HEK293 (cell line): ENCODE data around the gene PSG1.
"Not testable (repeated sequence)": the region's sequence is repeated elsewhere in the genome, so short reads cannot be mapped to it uniquely, and the experiment has no call there.

ENCODE experiments used
- TCF7L2 ChIP-seq: IDR thresholded peaks from 2 replicates; pipeline ENCODE4 v1.6.1; 2011; ENCODE audit warnings: low read depth, mild to moderate bottlenecking, inconsistent platforms, low read length, moderate library complexity, borderline replicate concordance
- ZNF626 ChIP-seq: fragments of 450-650 bp; sonication (Bioruptor Pico); formaldehyde crosslinking; IDR thresholded peaks from 2 replicates; pipeline ENCODE4 v1.5.1; 2018; ENCODE audit warnings: missing biosample characterization, missing genetic modification characterization, inconsistent platforms
- ZNF664 ChIP-seq: fragments of 450-650 bp; formaldehyde crosslinking; IDR thresholded peaks from 2 replicates; pipeline ENCODE4 v1.5.1; 2016; ENCODE audit warnings: missing biosample characterization, missing genetic modification characterization
- TF ChIP-seq, protein P1 (sequence below): fragments of 450-650 bp; formaldehyde crosslinking; IDR thresholded peaks from 2 replicates; pipeline ENCODE4 v1.5.1; 2016; ENCODE audit warnings: missing biosample characterization, missing genetic modification characterization
- TF ChIP-seq, protein P2 (sequence below): fragments of 450-650 bp; formaldehyde crosslinking; IDR thresholded peaks from 2 replicates; pipeline ENCODE4 v1.5.1; 2017; ENCODE audit warnings: missing biosample characterization, missing genetic modification characterization

DNA sequence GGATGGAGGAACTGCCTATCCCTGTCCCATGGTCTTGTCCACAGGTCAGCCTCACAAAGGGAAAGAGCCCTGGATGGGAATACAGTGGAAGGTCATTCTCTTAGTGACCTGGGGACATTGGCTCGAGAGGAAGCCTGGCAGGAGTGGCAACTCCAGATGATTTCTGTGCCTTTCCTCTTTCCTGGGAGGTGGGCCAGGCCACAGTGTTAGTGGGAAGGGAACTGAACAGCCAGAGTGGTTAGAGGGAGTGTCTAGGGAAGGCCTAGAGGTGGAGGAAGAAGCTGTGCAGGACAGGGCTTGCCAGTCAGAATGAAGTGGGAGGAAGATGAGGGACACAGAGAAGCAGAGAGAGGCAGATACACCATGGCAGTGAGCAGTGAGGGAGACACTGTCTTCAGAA is 3.6 kb downstream of the PSG1 start:
- TF ChIP-seq ZNF626; TCF7L2; ZNF664 (tag by site-specific recombination): not testable (repeated sequence)
- TF ChIP-seq, protein P1, sequence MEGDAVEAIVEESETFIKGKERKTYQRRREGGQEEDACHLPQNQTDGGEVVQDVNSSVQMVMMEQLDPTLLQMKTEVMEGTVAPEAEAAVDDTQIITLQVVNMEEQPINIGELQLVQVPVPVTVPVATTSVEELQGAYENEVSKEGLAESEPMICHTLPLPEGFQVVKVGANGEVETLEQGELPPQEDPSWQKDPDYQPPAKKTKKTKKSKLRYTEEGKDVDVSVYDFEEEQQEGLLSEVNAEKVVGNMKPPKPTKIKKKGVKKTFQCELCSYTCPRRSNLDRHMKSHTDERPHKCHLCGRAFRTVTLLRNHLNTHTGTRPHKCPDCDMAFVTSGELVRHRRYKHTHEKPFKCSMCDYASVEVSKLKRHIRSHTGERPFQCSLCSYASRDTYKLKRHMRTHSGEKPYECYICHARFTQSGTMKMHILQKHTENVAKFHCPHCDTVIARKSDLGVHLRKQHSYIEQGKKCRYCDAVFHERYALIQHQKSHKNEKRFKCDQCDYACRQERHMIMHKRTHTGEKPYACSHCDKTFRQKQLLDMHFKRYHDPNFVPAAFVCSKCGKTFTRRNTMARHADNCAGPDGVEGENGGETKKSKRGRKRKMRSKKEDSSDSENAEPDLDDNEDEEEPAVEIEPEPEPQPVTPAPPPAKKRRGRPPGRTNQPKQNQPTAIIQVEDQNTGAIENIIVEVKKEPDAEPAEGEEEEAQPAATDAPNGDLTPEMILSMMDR (tag by site-specific recombination): not testable (repeated sequence)
- TF ChIP-seq, protein P2, sequence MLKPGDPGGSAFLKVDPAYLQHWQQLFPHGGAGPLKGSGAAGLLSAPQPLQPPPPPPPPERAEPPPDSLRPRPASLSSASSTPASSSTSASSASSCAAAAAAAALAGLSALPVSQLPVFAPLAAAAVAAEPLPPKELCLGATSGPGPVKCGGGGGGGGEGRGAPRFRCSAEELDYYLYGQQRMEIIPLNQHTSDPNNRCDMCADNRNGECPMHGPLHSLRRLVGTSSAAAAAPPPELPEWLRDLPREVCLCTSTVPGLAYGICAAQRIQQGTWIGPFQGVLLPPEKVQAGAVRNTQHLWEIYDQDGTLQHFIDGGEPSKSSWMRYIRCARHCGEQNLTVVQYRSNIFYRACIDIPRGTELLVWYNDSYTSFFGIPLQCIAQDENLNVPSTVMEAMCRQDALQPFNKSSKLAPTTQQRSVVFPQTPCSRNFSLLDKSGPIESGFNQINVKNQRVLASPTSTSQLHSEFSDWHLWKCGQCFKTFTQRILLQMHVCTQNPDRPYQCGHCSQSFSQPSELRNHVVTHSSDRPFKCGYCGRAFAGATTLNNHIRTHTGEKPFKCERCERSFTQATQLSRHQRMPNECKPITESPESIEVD (tag by site-specific recombination): not testable (repeated sequence)
